K562 (cell line): ENCODE measurements around the gene BNC1. TPM values are rescaled to one million over a fixed set of nuclear protein-coding genes. Genes with fewer than 3 reads are reported as not detected.

Experiments
- ATAC-seq: fragments of 200-7000 bp; cut with Tn5 transposase; 3 replicates; pipeline ENCODE4 v1.9.1; 2020; ENCODE audit warnings: moderate library complexity
- BruUV-seq: library from RNA; stranded (reverse); fragments of 400-500 nt; replicated peaks from 2 replicates; lab custom pipeline; 2021; lab: Mats Ljungman, UMichigan
- CTCF ChIA-PET: fragments of 300-600 bp; formaldehyde crosslinking; extraction: SDS; loops from one replicate; lab custom pipeline; 2021; ENCODE audit warnings: low intra/inter-chr PET ratio; lab: Yijun Ruan, JAX
- POLR2A ChIA-PET: fragments of 300-600, 350-650 bp; sonication (Branson Sonifier 250); formaldehyde crosslinking; extraction: SDS; loops from one replicate; lab custom pipeline; 2021; ENCODE audit warnings: antibody characterized with exemption, inconsistent platforms; lab: Yijun Ruan, JAX
- DNase-seq, 4 experiments: peaks; one replicate each; pipeline versions ENCODE4 v3.0.0 to v3.0.0-alpha.2; 2011 to 2018; ENCODE audit warnings: low spot score in 3 of 4, mixed read lengths in 3 of 4; ENCODE audit errors: extremely low read depth in 1 of 4
- FAIRE-seq: peaks from 2 replicates; lab custom pipeline; 2011; peaks lifted over from hg19 to GRCh38; lab: Jason Lieb, UNC
- H2AFZ ChIP-seq: 2 replicates; pipeline ENCODE4 v1.6.0; 2011; ENCODE audit warnings: low read depth, low read length, control low read depth, inconsistent platforms
- H3K27ac ChIP-seq: fragments of 200-600 bp; 3 replicates; pipeline ENCODE4 v1.8.0; 2011; ENCODE audit warnings: low read depth, mild to moderate bottlenecking, control low read depth, inconsistent platforms, low read length, moderate library complexity, mixed read lengths; ENCODE audit errors: extremely low read depth
- H3K27me3 ChIP-seq, 2 experiments: fragments of 300-600 bp in 1 of 2; 2 replicates in 1 of 2; 3 replicates in 1 of 2; pipeline versions ENCODE4 v1.6.0 to v1.8.0; 2011; ENCODE audit warnings: inconsistent platforms in 2 of 2, low read length in 2 of 2, mild to moderate bottlenecking in 1 of 2, mixed read lengths in 1 of 2, moderate library complexity in 1 of 2; ENCODE audit not compliant: control insufficient read depth in 2 of 2, insufficient read depth in 2 of 2
- H3K36me3 ChIP-seq: fragments of 300-600 bp; 3 replicates; pipeline ENCODE4 v1.8.0; 2011; ENCODE audit warnings: mild to moderate bottlenecking, low read length, inconsistent platforms; ENCODE audit not compliant: control insufficient read depth, insufficient read depth
- H3K4me1 ChIP-seq, 2 experiments: fragments of 200-600 bp in 1 of 2; replicated peaks in 1 of 2; 2 replicates in 1 of 2; 3 replicates in 1 of 2; pipeline versions ENCODE4 v1.5.1 to v1.8.0; 2011; ENCODE audit warnings: inconsistent platforms in 2 of 2, low read length in 2 of 2, mild to moderate bottlenecking in 1 of 2, mixed read lengths in 1 of 2, moderate library complexity in 1 of 2; ENCODE audit not compliant: control insufficient read depth in 2 of 2, insufficient read depth in 2 of 2
- H3K4me2 ChIP-seq: 2 replicates; pipeline ENCODE4 v1.6.1; 2011; ENCODE audit warnings: low read length, control low read depth, inconsistent platforms, mixed read lengths; ENCODE audit not compliant: insufficient read depth
- H3K4me3 ChIP-seq: fragments of 200-600 bp; sonication (generic), shearing (Covaris generic); 2 replicates; pipeline ENCODE4 v1.5.1; 2016; ENCODE audit warnings: control low read depth, inconsistent platforms
- H3K79me2 ChIP-seq: fragments of 200-600 bp; 3 replicates; pipeline ENCODE4 v1.8.0; 2011; ENCODE audit warnings: low read length, inconsistent platforms; ENCODE audit not compliant: control insufficient read depth, insufficient read depth
- H3K9ac ChIP-seq, 2 experiments: 2 replicates each; pipeline versions ENCODE4 v1.6.0 to v1.6.1; 2011; ENCODE audit warnings: low read depth in 2 of 2, low read length in 2 of 2, control low read depth in 1 of 2, inconsistent platforms in 1 of 2, mild to moderate bottlenecking in 1 of 2, mixed read lengths in 1 of 2; ENCODE audit not compliant: insufficient read depth in 1 of 2
- H3K9me1 ChIP-seq: one replicate; pipeline ENCODE4 v1.6.0; 2011; ENCODE audit warnings: inconsistent platforms, mild to moderate bottlenecking, low read length, moderate library complexity; ENCODE audit not compliant: control insufficient read depth, insufficient read depth
- H3K9me3 ChIP-seq: replicated peaks from 2 replicates; pipeline ENCODE4 v1.5.1; 2011; ENCODE audit warnings: low read depth, low read length, inconsistent platforms; ENCODE audit not compliant: control insufficient read depth, insufficient read depth
- H4K20me1 ChIP-seq: replicated peaks from 2 replicates; pipeline ENCODE4 v1.6.1; 2011; ENCODE audit warnings: low read length, inconsistent platforms, mixed read lengths; ENCODE audit not compliant: control insufficient read depth, insufficient read depth
- ATF1 ChIP-seq, 2 experiments: fragments of 450-650 bp in 1 of 2; IDR thresholded peaks; 2 replicates each; pipeline ENCODE4 v1.6.1; 2016; ENCODE audit warnings: missing compliant biosample characterization in 1 of 2, missing genetic modification characterization in 1 of 2
- CBFA2T2 ChIP-seq: fragments of 450-650 bp; conservative IDR thresholded peaks from 2 replicates; pipeline ENCODE4 v1.6.1; 2017; ENCODE audit warnings: mild to moderate bottlenecking
- CBFA2T3 ChIP-seq: fragments of 450-650 bp; IDR thresholded peaks from 2 replicates; pipeline ENCODE4 v1.6.1; 2017
- CBFB ChIP-seq: sonication (generic); formaldehyde crosslinking; IDR thresholded peaks from 2 replicates; pipeline ENCODE4 v1.4.0; 2020; ENCODE audit warnings: mild to moderate bottlenecking, missing genetic modification reagents
- CHCHD3 ChIP-seq: fragments of 250-450 bp; sonication (Bioruptor Pico); IDR thresholded peaks from 2 replicates; pipeline ENCODE4 v2.1.2; 2022; ENCODE audit warnings: mild to moderate bottlenecking
- GABPA ChIP-seq: fragments of 200-800 bp; sonication (Bioruptor generic); conservative IDR thresholded peaks from 2 replicates; pipeline ENCODE4 v1.6.1; 2016; ENCODE audit warnings: low read depth, missing genetic modification characterization, missing compliant biosample characterization
- HDGF ChIP-seq: fragments of 450-650 bp; IDR thresholded peaks from 2 replicates; pipeline ENCODE4 v1.6.1; 2016
- NCOA6 ChIP-seq: fragments of 450-650 bp; IDR thresholded peaks from 2 replicates; pipeline ENCODE4 v1.6.1; 2017; ENCODE audit warnings: mild to moderate bottlenecking
- TEAD1 ChIP-seq, 2 experiments: fragments of 450-650 bp in 1 of 2; sonication (generic) in 1 of 2; formaldehyde crosslinking; IDR thresholded peaks; 2 replicates each; pipeline versions ENCODE4 v1.4.0 to v1.8.0; 2020 to 2022; ENCODE audit warnings: mild to moderate bottlenecking in 2 of 2, missing genetic modification reagents in 1 of 2
- ZBED1 ChIP-seq: IDR thresholded peaks from 2 replicates; pipeline ENCODE4 v1.6.1; 2014
- ZNF197 ChIP-seq: fragments of 200-800 bp; sonication (Bioruptor generic); IDR thresholded peaks from 2 replicates; pipeline ENCODE4 v1.6.1; 2016; ENCODE audit warnings: low read depth, missing genetic modification characterization, missing compliant biosample characterization
- ZNF212 ChIP-seq: fragments of 450-650 bp; formaldehyde crosslinking; IDR thresholded peaks from 2 replicates; pipeline ENCODE4 v1.4.0; 2020; ENCODE audit warnings: mild to moderate bottlenecking
- ZNF583 ChIP-seq: fragments of 250-450 bp; sonication (Bioruptor Pico); IDR thresholded peaks from 2 replicates; pipeline ENCODE4 v1.4.0; 2020
- ZNF76 ChIP-seq: fragments of 250-450 bp; sonication (Bioruptor Pico); IDR thresholded peaks from 2 replicates; pipeline ENCODE4 v1.4.0; 2020; ENCODE audit warnings: mild to moderate bottlenecking, moderate library complexity, borderline replicate concordance
- WGBS: fragments of 100-300 bp; shearing (Covaris generic); methylation state at CpG from one replicate; pipeline ENCODE4 v1.1.6; 2016; ENCODE audit warnings: low coverage, mixed read lengths; ENCODE audit not compliant: insufficient coverage; ENCODE audit errors: missing lambda C conversion rate; 5-methylcytosine and 5-hydroxymethylcytosine counted together
- in situ Hi-C: fragments of 300-500 bp; cut with MboI; formaldehyde crosslinking; loops from 4 replicates; pipeline ENCODE4 v1.15.0; 2018; ENCODE audit warnings: inconsistent platforms, mixed read lengths
- intact Hi-C: fragments of 100-400 bp; cut with micrococcal nuclease; formaldehyde crosslinking; loops from 2 replicates; pipeline ENCODE4 v1.14.2; 2022
- polyA plus RNA-seq, 8 experiments: library from polyadenylated mRNA; depleted of rRNA in 4 of 8; stranded (reverse) in 5 of 8; unstranded in 3 of 8; fragments of >200 nt; fragmentation: Nextera tagmentation in 2 of 8; fragmentation: Illumina TruSeq in 1 of 8; extraction: Ambion mirVana in 2 of 8; extraction: Trizol in 1 of 8; gene quantifications; 2 replicates each; pipeline versions ENCODE4 v1.2.1 to v1.2.3, GENCODE V29; 2011 to 2014; ENCODE audit warnings: inconsistent platforms in 1 of 8, missing spikeins in 1 of 8
- total RNA-seq, 7 experiments: library from RNA; depleted of rRNA in 6 of 7; stranded (reverse); fragments of >200 nt in 6 of 7; fragmentation: Illumina TruSeq in 2 of 7; extraction: Trizol in 2 of 7; gene quantifications; 2 replicates each; pipeline versions ENCODE4 v1.2.1 to v1.2.3, GENCODE V29; 2011 to 2021; ENCODE audit warnings: low replicate concordance in 1 of 7
- TF ChIP-seq, protein P1 (sequence below): fragments of 250-450 bp; sonication (Bioruptor Pico); IDR thresholded peaks from 2 replicates; pipeline ENCODE4 v1.4.0; 2020; ENCODE audit warnings: mild to moderate bottlenecking, moderate library complexity
- TF ChIP-seq, protein P2 (sequence below): fragments of 250-450 bp; sonication (Bioruptor Pico); IDR thresholded peaks from 2 replicates; pipeline ENCODE4 v1.8.0; 2022; ENCODE audit warnings: inconsistent platforms, mild to moderate bottlenecking, moderate library complexity, borderline replicate concordance

Gene BNC1
- total and polyA plus RNA-seq, 9 of the 15 experiments (the other 6 are each of a cell fraction or from before 2014, with no cell fraction given): not detected

DNA sequence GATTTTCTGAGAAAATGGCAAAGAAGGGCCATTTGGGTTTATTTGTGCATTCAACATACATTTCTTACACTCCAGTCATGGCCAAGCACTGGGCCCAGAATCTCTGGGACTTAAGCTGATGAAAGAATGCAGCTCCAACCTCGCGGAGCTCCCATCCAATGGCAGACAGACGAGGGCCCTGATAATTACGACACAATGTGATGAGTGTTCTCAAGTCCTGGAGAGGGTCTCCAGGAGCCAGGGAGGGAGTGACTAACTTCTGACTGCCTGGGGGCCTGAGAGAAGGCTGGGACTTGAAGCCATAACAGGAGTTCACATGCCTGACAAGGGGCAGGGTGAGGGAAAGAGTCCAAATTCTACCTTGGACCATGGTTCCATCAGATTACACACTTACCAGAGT is 42.6 kb upstream of the BNC1 start:
- no peaks in the 10 kb centered on the region for H3K79me2 ChIP-seq
- no peak overlapping the region for H3K27ac ChIP-seq
- DNase-seq: no peak
- peaks cover 0 to 11% of the 10 kb centered on the region in 2 experiments; a peak in 2 of 5 replicates for H3K27me3 ChIP-seq
- no peak for ATAC-seq
- POLR2A ChIA-PET: no interaction called here
- in situ Hi-C loops (no loop called here), intact Hi-C loops (no loop called here)
- WGBS: 0% methylated on average over 4 of the region's 4 CpGs
- H3K9ac ChIP-seq: no peak overlapping the region
- FAIRE-seq: no peak
- no peak overlapping the region for H3K4me2 ChIP-seq
- no peaks in the 10 kb centered on the region for H3K9me1 ChIP-seq
- CTCF ChIA-PET: no interaction called here
- BruUV-seq: no TSS peak
- H3K4me1 ChIP-seq: no peaks in the 10 kb centered on the region
- TF ChIP-seq ZNF76 (CRISPR knock-in tag): no peak
- TF ChIP-seq CBFA2T3: no peak
- TF ChIP-seq, protein P1, sequence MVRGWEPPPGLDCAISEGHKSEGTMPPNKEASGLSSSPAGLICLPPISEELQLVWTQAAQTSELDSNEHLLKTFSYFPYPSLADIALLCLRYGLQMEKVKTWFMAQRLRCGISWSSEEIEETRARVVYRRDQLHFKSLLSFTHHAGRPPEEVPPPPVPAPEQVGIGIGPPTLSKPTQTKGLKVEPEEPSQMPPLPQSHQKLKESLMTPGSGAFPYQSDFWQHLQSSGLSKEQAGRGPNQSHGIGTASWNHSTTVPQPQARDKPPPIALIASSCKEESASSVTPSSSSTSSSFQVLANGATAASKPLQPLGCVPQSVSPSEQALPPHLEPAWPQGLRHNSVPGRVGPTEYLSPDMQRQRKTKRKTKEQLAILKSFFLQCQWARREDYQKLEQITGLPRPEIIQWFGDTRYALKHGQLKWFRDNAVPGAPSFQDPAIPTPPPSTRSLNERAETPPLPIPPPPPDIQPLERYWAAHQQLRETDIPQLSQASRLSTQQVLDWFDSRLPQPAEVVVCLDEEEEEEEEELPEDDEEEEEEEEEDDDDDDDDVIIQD (CRISPR knock-in tag): no peak
- no peak for TF ChIP-seq HDGF
- no peak for TF ChIP-seq ZNF583 (CRISPR knock-in tag)
- no peak for TF ChIP-seq NCOA6
- no peak for TF ChIP-seq CBFB (CRISPR knock-in tag)
- no peak for TF ChIP-seq ZNF197
- TF ChIP-seq ZBED1: no peak
- TF ChIP-seq CHCHD3 (CRISPR knock-in tag): no peak
- TF ChIP-seq CBFA2T2: no peak
- TF ChIP-seq TEAD1 (CRISPR knock-in tag; IDR thresholded peaks at IDR 0.05): no peak
- no peak for TF ChIP-seq GABPA (tag)
- TF ChIP-seq ATF1 (CRISPR knock-in tag; IDR thresholded peaks at IDR 0.05): no peak
- no peak for TF ChIP-seq ATF1 (tag; IDR thresholded peaks at IDR 0.05)
- TF ChIP-seq, protein P2, sequence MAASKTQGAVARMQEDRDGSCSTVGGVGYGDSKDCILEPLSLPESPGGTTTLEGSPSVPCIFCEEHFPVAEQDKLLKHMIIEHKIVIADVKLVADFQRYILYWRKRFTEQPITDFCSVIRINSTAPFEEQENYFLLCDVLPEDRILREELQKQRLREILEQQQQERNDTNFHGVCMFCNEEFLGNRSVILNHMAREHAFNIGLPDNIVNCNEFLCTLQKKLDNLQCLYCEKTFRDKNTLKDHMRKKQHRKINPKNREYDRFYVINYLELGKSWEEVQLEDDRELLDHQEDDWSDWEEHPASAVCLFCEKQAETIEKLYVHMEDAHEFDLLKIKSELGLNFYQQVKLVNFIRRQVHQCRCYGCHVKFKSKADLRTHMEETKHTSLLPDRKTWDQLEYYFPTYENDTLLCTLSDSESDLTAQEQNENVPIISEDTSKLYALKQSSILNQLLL (CRISPR knock-in tag): no peak
- no peak for TF ChIP-seq ZNF212
- no peaks in the 10 kb centered on the region for H3K36me3 ChIP-seq
- no peaks in the 10 kb centered on the region for H4K20me1 ChIP-seq
- H2AFZ ChIP-seq: no peak overlapping the region
- no peaks in the 10 kb centered on the region for H3K9me3 ChIP-seq
- no peak overlapping the region for H3K4me3 ChIP-seq
